DMS 273 treated with DMSO at 0.1 percent for 48 hours (cell line): Measurements from ENCODE around the gene SPG7.

Source experiments
- DNase-seq: peaks from one replicate; lab custom pipeline; 2025; lab: John Stamatoyannopoulos, UW

Gene SPG7

GRCh38 chr16:89485701-89486246 lies 22.4 kb upstream of the SPG7 start:
- no peak for DNase-seq

- DNase-seq = peak; percentile 42
Observed at GRCh38 chr16:89489040-89489897, 18.9 kb upstream of the SPG7 start.

DNA sequence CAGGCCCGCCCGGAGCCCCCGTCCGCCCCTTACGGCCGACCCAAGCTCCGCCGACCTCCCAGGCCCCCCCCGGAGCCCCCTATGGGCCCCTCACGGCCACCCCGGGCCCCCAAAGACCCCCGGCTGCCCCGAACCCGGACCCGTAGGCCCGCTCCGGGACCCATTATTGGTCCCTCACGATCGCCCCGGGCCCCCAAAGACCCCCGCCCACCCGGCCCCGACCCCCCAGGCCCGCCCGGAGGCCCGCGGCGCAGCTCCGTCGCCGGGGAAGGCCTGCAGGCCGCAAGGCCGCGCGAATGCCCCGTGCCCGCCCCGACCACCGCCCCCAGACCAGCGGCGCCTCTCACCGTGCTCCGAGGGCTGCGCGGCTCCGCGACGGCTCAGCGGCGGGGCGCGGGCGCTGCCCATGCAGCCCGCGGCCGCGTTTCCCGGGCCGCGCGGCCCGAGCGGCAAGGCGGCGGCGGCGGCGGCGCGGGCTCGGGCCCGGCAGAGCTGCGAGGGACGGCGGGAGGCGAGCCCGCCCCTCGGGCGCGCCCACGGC lies 18.2 kb upstream of the SPG7 start:
- DNase-seq = no peak

- DNase-seq = peak; percentile 99
Observed at GRCh38 chr16:89490439-89491237, 17.6 kb upstream of the SPG7 start, which contains the start of gene ANKRD11. TSS of gene ANKRD11 (minus strand) at chr16:89490561. CDS start at chr16:89317019, 173,542 bp downstream.

GRCh38 chr16:89491238-89491869 lies 16.8 kb upstream of the SPG7 start:
- DNase-seq = no peak

- no peak for DNase-seq
Observed at GRCh38 chr16:89491974-89492687, 16.1 kb upstream of the SPG7 start.

- DNase-seq = no peak
Observed at GRCh38 chr16:89493776-89494175, 14.4 kb upstream of the SPG7 start.

DNA sequence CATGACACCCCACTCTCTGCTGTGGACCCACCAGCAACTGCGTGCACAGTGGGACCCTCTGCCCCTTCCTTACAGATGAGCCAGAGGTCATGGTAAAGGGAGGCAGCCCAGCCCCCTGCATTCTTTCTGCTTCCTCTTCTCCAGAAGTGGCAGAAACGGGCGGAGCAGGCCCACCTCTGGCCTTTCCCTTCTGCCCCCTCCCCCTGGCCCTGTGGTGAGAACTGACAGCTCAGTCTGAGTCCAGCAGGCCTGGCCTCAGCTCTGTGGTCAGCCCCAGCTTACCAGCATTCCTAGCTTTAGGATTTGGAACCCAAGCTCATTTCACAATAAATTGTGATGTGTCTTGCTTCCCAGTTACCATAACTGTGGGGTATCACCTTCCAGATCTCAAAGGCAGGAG lies 13.1 kb upstream of the SPG7 start:
- DNase-seq = no peak

DNA sequence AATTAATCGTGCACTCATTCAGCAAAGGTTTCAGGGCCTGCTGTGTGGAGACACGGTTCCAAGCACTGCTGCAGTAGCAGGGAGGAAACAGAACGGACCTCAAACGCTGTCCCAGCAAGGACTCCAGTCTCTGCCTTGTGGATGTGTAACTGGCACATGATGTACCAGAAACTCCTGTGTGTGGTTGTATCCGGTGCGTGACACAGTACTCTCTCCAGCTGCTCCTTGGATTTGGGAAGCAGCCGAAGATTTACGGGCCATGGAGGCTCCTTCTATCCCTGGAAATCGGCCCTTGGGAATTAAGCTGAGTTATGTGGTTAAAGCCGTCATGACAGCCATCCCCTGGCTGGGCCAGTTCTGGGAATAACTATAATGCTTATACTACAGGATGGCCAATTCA lies 9.4 kb upstream of the SPG7 start:
- DNase-seq = no peak

- no peak for DNase-seq
Observed at GRCh38 chr16:89499767-89500166, 8.4 kb upstream of the SPG7 start.

GRCh38 chr16:89502081-89502843 lies 5.9 kb upstream of the SPG7 start:
- DNase-seq = no peak

- no peak for DNase-seq
Observed at GRCh38 chr16:89504091-89504490, 4.1 kb upstream of the SPG7 start.

DNA sequence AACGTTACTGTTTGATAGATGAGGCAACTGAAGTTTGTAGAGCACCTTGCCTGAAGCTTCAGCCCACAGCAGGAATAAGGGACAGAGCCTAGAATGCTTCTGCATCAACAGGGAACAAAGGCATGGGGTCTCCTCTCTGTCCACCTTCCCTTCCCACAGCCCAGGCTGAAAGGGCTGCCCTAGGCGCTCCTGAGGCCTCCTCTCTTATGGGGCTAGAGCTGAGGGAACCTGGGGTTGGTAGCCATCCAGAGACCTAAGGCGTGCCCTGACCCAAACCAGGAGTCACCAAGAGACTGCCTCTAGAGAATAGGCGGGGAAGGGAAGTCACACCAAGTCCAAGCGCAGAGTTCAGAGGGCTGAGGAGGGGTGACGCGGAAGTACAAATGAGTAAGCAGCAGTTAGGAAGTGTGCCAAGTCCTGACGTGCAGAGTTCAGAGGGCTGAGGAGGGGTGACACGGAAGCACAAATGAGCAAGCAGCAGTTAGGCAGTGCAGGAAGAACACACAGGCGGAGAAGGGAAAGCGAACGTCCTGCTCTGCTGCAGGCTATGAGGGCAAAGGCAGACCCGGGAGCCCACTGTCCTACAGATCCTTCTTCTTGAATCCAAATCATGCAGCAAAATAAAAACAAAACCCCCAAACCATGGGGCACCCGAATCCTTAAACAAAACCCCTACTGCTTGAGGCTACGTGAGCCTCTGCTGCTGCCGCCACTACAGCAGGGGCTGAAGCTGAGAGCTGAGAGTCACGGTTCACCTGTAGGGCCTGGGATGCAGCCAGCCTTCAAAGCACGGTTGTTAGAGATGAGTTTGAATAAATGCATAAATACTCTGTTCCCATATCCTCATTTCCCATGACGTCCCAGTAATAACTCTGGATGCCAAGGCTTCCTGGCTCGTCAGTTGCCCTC lies 2.7 kb upstream of the SPG7 start:
- DNase-seq = no peak

DNA sequence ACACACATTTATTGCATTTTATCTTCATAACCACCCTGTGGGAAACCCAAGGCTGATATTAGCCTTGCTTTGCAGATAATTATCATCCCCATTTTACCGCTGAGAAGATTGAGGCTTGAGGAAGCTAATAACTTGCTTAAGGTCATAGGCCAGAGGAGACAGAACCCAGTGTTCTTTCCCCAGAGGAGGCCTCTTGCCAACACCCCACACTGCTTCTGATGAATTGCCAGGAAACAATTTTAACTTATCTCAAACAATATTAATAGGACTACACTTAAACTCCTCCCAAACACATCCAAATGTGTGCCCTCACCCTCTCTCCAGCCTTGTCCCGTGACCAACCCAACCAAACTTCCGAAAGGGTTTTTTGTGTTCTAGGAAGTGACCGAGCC lies 2.1 kb upstream of the SPG7 start:
- no peak for DNase-seq

DNA sequence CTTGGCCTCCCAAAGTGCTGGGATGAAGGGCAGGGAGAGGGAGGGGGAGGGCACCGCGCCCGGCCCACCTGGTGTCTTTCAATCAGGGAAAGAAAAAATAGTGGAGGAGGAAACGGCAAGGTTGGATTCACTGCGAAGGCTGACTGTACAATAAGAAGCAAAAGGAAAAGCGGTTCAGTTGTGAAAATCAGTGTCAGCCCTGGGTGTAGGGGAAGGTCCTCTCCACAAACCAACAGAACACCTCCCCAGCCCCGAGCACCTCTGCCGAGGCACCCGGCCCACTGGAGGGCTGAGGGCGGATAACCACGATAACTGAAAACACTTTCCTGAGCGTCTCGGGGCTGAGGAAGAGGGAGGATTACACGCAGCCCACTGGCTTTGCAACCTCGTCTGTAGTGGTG lies 1.4 kb upstream of the SPG7 start:
- DNase-seq = no peak

GRCh38 chr16:89507214-89507833 lies 879 bp upstream of the SPG7 start:
- no peak for DNase-seq

DNA sequence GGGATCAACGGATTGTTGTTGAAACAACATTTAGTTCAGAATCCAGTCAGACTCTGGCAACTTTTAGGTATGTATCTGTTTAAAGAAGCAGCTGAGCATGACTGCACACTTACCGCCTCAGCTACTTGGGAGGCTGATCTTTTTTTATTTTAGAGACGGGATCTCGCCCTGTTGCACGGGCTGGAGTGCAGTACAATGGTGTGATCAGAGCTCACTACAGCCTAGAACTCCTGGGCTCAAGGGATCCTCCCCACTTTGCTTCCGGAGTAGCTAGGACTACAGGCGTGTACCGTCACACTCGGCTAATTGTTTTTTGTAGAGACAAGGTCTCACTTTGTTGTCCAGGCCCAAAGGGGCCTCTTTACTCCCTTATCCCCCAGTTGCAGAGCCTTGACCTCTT lies 2.3 kb downstream of the SPG7 start:
- no peak for DNase-seq

- DNase-seq = no peak
Observed at GRCh38 chr16:89511374-89511773, 3.2 kb downstream of the SPG7 start.

DNA sequence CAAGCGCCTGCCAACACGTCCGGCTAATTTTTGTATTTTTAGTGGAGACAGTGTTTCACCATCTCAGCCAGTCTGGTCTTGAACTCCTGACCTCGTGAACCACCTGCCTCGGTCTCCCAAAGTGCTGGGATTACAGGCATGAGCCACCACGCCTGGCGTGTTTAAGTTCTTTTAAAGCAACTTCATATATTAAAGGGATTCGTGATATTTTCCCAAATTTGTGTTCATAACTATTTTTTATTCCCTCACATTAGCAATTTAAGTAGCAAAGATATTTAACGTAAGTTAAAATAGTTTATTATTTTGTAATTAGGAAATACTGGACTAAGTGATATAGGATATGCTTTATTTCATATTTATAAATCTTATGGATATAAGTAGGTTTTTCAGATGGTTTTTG lies 4.2 kb downstream of the SPG7 start:
- DNase-seq = no peak
